HEK293 (cell line): Measurements from ENCODE around the gene LAMA5.

Experiments used
- CTCF ChIA-PET: fragments of 350-600 bp; formaldehyde crosslinking; extraction: SDS; loops from one replicate; lab custom pipeline; 2021; ENCODE audit warnings: antibody characterized with exemption; lab: Yijun Ruan, JAX
- POLR2A ChIA-PET: fragments of 300-600 bp; formaldehyde crosslinking; extraction: SDS; loops from one replicate; lab custom pipeline; 2020; ENCODE audit warnings: antibody characterized with exemption, inconsistent platforms; lab: Yijun Ruan, JAX
- H3K27ac ChIP-seq: fragments of 200-500 bp; sonication (Bioruptor generic); 2 replicates; pipeline ENCODE4 v1.5.1; 2014; ENCODE audit warnings: low read depth, low read length, control low read depth, inconsistent platforms; ENCODE audit errors: extremely low read depth
- H3K36me3 ChIP-seq, 2 experiments: fragments of 200-500 bp in 1 of 2; sonication (Bioruptor generic) in 1 of 2; 1 replicate in 1 of 2; 2 replicates in 1 of 2; pipeline ENCODE4 v1.5.1; 2014 to 2017; ENCODE audit warnings: inconsistent platforms in 2 of 2, low read length in 2 of 2; ENCODE audit not compliant: control insufficient read depth in 2 of 2, insufficient read depth in 1 of 2
- H3K4me1 ChIP-seq: fragments of 200-500 bp; sonication (Bioruptor generic); 2 replicates; pipeline ENCODE4 v1.5.1; 2014; ENCODE audit warnings: mild to moderate bottlenecking, low read length, inconsistent platforms; ENCODE audit not compliant: control insufficient read depth, insufficient read depth
- H3K4me3 ChIP-seq: 2 replicates; pipeline ENCODE4 v1.5.1; 2011; ENCODE audit warnings: low read depth, mild to moderate bottlenecking, control low read depth, low read length, moderate library complexity
- H3K9me3 ChIP-seq: fragments of 200-500 bp; sonication (Bioruptor generic); 2 replicates; pipeline ENCODE4 v1.5.1; 2014; ENCODE audit warnings: low read depth, low read length, inconsistent platforms; ENCODE audit not compliant: control insufficient read depth, insufficient read depth
- CTCF ChIP-seq: fragments of 450-650 bp; formaldehyde crosslinking; IDR thresholded peaks from 2 replicates; pipeline ENCODE4 v1.5.1; 2016; ENCODE audit warnings: missing biosample characterization, missing genetic modification characterization
- KLF1 ChIP-seq: fragments of 450-650 bp; formaldehyde crosslinking; IDR thresholded peaks from 2 replicates; pipeline ENCODE4 v1.5.1; 2016; ENCODE audit warnings: missing biosample characterization, missing genetic modification characterization
- KLF9 ChIP-seq: fragments of 450-650 bp; formaldehyde crosslinking; IDR thresholded peaks from 2 replicates; pipeline ENCODE4 v1.5.1; 2016; ENCODE audit warnings: missing biosample characterization, missing genetic modification characterization, low read depth
- REST ChIP-seq: fragments of 450-650 bp; formaldehyde crosslinking; IDR thresholded peaks from 2 replicates; pipeline ENCODE4 v1.5.1; 2016; ENCODE audit warnings: missing biosample characterization, missing genetic modification characterization
- SP7 ChIP-seq: fragments of 450-650 bp; formaldehyde crosslinking; IDR thresholded peaks from 2 replicates; pipeline ENCODE4 v1.5.1; 2016; ENCODE audit warnings: missing biosample characterization, missing genetic modification characterization
- TCF7L2 ChIP-seq: IDR thresholded peaks from 2 replicates; pipeline ENCODE4 v1.6.1; 2011; ENCODE audit warnings: low read depth, mild to moderate bottlenecking, inconsistent platforms, low read length, moderate library complexity, borderline replicate concordance
- ZBTB49 ChIP-seq: fragments of 450-650 bp; formaldehyde crosslinking; IDR thresholded peaks from 2 replicates; pipeline ENCODE4 v1.5.1; 2016; ENCODE audit warnings: missing biosample characterization, missing genetic modification characterization, low read depth
- ZBTB8A ChIP-seq: fragments of 450-650 bp; formaldehyde crosslinking; IDR thresholded peaks from 2 replicates; pipeline ENCODE4 v1.5.1; 2016; ENCODE audit warnings: missing biosample characterization, missing genetic modification characterization
- ZIC2 ChIP-seq: fragments of 450-650 bp; formaldehyde crosslinking; IDR thresholded peaks from 2 replicates; pipeline ENCODE4 v1.5.1; 2016; ENCODE audit warnings: missing biosample characterization, missing genetic modification characterization
- ZNF169 ChIP-seq: fragments of 450-650 bp; formaldehyde crosslinking; IDR thresholded peaks from 2 replicates; pipeline ENCODE4 v1.5.1; 2016; ENCODE audit warnings: missing biosample characterization, missing genetic modification characterization
- ZNF274 ChIP-seq, 2 experiments: fragments of 200-500 bp in 1 of 2; fragments of 450-650 bp in 1 of 2; sonication (Bioruptor generic) in 1 of 2; formaldehyde crosslinking in 1 of 2; IDR thresholded peaks; 2 replicates each; pipeline versions ENCODE4 v1.5.1 to v1.6.1; 2014 to 2016; ENCODE audit warnings: borderline replicate concordance in 1 of 2, inconsistent platforms in 1 of 2, low read length in 1 of 2, missing biosample characterization in 1 of 2, missing genetic modification characterization in 1 of 2
- ZNF311 ChIP-seq: fragments of 450-650 bp; formaldehyde crosslinking; IDR thresholded peaks from 2 replicates; pipeline ENCODE4 v1.5.1; 2017; ENCODE audit warnings: missing biosample characterization, missing genetic modification characterization, borderline replicate concordance
- ZNF335 ChIP-seq: fragments of 450-650 bp; formaldehyde crosslinking; conservative IDR thresholded peaks from 2 replicates; pipeline ENCODE4 v1.5.1; 2016; ENCODE audit warnings: missing biosample characterization, missing genetic modification characterization
- ZNF341 ChIP-seq: fragments of 450-650 bp; formaldehyde crosslinking; IDR thresholded peaks from 2 replicates; pipeline ENCODE4; 2016; ENCODE audit warnings: low read depth, missing biosample characterization, missing genetic modification characterization
- ZNF354C ChIP-seq: fragments of 450-650 bp; formaldehyde crosslinking; IDR thresholded peaks from 2 replicates; pipeline ENCODE4 v1.5.1; 2016; ENCODE audit warnings: missing biosample characterization, missing genetic modification characterization, low read depth, borderline replicate concordance
- ZNF416 ChIP-seq: fragments of 450-650 bp; formaldehyde crosslinking; IDR thresholded peaks from 2 replicates; pipeline ENCODE4 v1.5.1; 2016; ENCODE audit warnings: missing biosample characterization, missing genetic modification characterization
- ZNF529 ChIP-seq: fragments of 450-650 bp; formaldehyde crosslinking; IDR thresholded peaks from 2 replicates; pipeline ENCODE4 v1.5.1; 2017; ENCODE audit warnings: missing genetic modification characterization, missing biosample characterization; ENCODE audit not compliant: insufficient replicate concordance
- ZNF580 ChIP-seq: fragments of 450-650 bp; formaldehyde crosslinking; IDR thresholded peaks from 2 replicates; pipeline ENCODE4 v1.5.1; 2016; ENCODE audit warnings: missing biosample characterization, missing genetic modification characterization
- ZNF658 ChIP-seq: fragments of 450-650 bp; formaldehyde crosslinking; IDR thresholded peaks from 2 replicates; pipeline ENCODE4; 2016; ENCODE audit warnings: missing biosample characterization, missing genetic modification characterization
- ZNF707 ChIP-seq: fragments of 450-650 bp; formaldehyde crosslinking; IDR thresholded peaks from 2 replicates; pipeline ENCODE4 v1.5.1; 2016; ENCODE audit warnings: missing biosample characterization, missing genetic modification characterization
- ZNF747 ChIP-seq: fragments of 450-650 bp; formaldehyde crosslinking; IDR thresholded peaks from 2 replicates; pipeline ENCODE4 v1.5.1; 2016; ENCODE audit warnings: missing biosample characterization, missing genetic modification characterization
- ZNF777 ChIP-seq: fragments of 450-650 bp; formaldehyde crosslinking; IDR thresholded peaks from 2 replicates; pipeline ENCODE4 v1.5.1; 2017; ENCODE audit warnings: missing biosample characterization, missing genetic modification characterization, borderline replicate concordance
- ZSCAN4 ChIP-seq: fragments of 450-650 bp; formaldehyde crosslinking; IDR thresholded peaks from 2 replicates; pipeline ENCODE4 v1.5.1; 2017; ENCODE audit warnings: missing biosample characterization, missing genetic modification characterization

Gene LAMA5

GRCh38 chr20:62387933-62388635 lies 21.0 kb upstream of the LAMA5 start:
- Histone ChIP-seq H3K36me3 (peaks cover 9 to 58% of the 10 kb centered on the region in 2 experiments), H3K4me3 (peak overlapping the region; percentile 93), H3K4me1 (peaks cover 5% of the 10 kb centered on the region; the same call in 1 of the 2 replicates), H3K27ac (peak overlapping the region; percentile 72; the same call in 1 of the 2 replicates), H3K9me3 (no peaks in the 10 kb centered on the region)
- ChIA-PET CTCF (interaction anchor here (0.6 to 1.5 kb wide), 6 partner anchors 21 to 200 kb away, joined by 3 to 5 read pairs (median 3); partner anchors contain the start of gene LAMA5), POLR2A (interaction anchor here (1.1 to 2.1 kb wide), 4 partner anchors 13 to 38 kb away, joined by 3 to 9 read pairs (median 6); no protein-coding TSS in a partner anchor)
- TF ChIP-seq ZNF341 (tag by site-specific recombination) (peak; percentile 84), KLF1 (tag by site-specific recombination) (no peak), ZNF335 (no peak), ZNF416 (tag by site-specific recombination) (no peak), ZNF354C (tag by site-specific recombination) (no peak), ZNF747 (tag by site-specific recombination) (no peak), ZNF580 (tag by site-specific recombination) (no peak), ZIC2 (tag by site-specific recombination) (0 out of 2 replicates have a peak, but pooled peaks have one; percentile 39), KLF9 (tag by site-specific recombination) (no peak), ZNF274 (IDR thresholded peaks at IDR 0.05; ENCODE audit: low read length) (no peak), ZNF274 (tag by site-specific recombination; IDR thresholded peaks at IDR 0.05; ENCODE audit: borderline replicate concordance) (no peak), ZSCAN4 (tag by site-specific recombination) (no peak), CTCF (no peak)

GRCh38 chr20:62387219-62387913 lies 20.3 kb upstream of the LAMA5 start:
- peak overlapping the region; percentile 72 for H3K27ac ChIP-seq
- H3K4me1 ChIP-seq, result peaks cover 5% of the 10 kb centered on the region; the same call in 1 of the 2 replicates
- H3K4me3 ChIP-seq, result peak overlapping the region; percentile 93
- H3K36me3 ChIP-seq, result peaks cover 9 to 54% of the 10 kb centered on the region in 2 experiments
- ChIA-PET POLR2A (interaction anchor here (0.6 to 2.1 kb wide), 18 partner anchors 8 to 1733 kb away, joined by 3 to 14 read pairs (median 6); partner anchors contain the start of genes ADRM1, COL9A3 and LSM14B), CTCF (interaction anchor here (0.6 to 1.1 kb wide), 5 partner anchors 20 to 119 kb away, joined by 3 to 5 read pairs (median 3); partner anchors contain the start of gene LAMA5)
- no peaks in the 10 kb centered on the region for H3K9me3 ChIP-seq
- TF ChIP-seq ZNF311 (no peak), ZNF777 (tag by site-specific recombination) (no peak), ZBTB8A (tag by site-specific recombination) (no peak), ZBTB49 (tag by site-specific recombination) (no peak), ZNF529 (tag by site-specific recombination) (no peak), REST (tag by site-specific recombination) (no peak), ZNF658 (tag by site-specific recombination) (no peak), SP7 (tag by site-specific recombination) (no peak), ZNF169 (tag by site-specific recombination) (no peak), TCF7L2 (no peak), ZNF707 (tag by site-specific recombination) (no peak)
